ENCODE results near the gene FAM222B.

DNA sequence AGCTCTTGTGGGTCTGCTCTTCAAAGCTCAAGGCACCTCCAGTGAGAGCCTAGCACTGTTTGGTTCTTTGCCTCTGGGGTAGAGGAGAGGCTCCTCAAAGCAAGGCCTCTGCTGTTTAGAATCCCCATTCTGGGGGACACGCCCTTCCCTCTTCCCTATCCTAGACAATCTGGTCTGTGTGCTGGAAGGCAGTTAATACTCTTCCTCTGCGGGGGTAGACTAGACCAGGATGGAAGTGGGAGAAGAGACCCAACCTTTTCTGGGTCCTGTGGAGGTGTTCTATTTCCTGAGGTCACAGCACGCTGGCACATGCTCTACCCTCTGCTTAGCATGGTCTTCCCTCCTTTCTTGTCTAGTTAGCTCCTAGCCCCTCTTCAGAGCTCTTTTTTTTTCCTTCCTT, 20.0 kb upstream of the FAM222B start:
- TF ChIP-seq EZH2 (IDR thresholded peaks at IDR 0.05; ENCODE audit: low read depth, unreplicated experiment) (no peak), CREB1 (CRISPR knock-in tag; IDR thresholded peaks at IDR 0.05; ENCODE audit: low read depth) (no peak), EZH2phosphoT487 (IDR thresholded peaks at IDR 0.05; ENCODE audit: unreplicated experiment) (no peak), POLR2AphosphoS5 (IDR thresholded peaks at IDR 0.05; ENCODE audit: low read depth) (no peak), JUNB (IDR thresholded peaks at IDR 0.05; ENCODE audit: unreplicated experiment) (no peak)
- TF ChIP-seq, protein P1, sequence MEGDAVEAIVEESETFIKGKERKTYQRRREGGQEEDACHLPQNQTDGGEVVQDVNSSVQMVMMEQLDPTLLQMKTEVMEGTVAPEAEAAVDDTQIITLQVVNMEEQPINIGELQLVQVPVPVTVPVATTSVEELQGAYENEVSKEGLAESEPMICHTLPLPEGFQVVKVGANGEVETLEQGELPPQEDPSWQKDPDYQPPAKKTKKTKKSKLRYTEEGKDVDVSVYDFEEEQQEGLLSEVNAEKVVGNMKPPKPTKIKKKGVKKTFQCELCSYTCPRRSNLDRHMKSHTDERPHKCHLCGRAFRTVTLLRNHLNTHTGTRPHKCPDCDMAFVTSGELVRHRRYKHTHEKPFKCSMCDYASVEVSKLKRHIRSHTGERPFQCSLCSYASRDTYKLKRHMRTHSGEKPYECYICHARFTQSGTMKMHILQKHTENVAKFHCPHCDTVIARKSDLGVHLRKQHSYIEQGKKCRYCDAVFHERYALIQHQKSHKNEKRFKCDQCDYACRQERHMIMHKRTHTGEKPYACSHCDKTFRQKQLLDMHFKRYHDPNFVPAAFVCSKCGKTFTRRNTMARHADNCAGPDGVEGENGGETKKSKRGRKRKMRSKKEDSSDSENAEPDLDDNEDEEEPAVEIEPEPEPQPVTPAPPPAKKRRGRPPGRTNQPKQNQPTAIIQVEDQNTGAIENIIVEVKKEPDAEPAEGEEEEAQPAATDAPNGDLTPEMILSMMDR (conservative IDR thresholded peaks at IDR 0.05; ENCODE audit: low read depth in 2 of 2): no peak
- TF ChIP-seq, protein P2, sequence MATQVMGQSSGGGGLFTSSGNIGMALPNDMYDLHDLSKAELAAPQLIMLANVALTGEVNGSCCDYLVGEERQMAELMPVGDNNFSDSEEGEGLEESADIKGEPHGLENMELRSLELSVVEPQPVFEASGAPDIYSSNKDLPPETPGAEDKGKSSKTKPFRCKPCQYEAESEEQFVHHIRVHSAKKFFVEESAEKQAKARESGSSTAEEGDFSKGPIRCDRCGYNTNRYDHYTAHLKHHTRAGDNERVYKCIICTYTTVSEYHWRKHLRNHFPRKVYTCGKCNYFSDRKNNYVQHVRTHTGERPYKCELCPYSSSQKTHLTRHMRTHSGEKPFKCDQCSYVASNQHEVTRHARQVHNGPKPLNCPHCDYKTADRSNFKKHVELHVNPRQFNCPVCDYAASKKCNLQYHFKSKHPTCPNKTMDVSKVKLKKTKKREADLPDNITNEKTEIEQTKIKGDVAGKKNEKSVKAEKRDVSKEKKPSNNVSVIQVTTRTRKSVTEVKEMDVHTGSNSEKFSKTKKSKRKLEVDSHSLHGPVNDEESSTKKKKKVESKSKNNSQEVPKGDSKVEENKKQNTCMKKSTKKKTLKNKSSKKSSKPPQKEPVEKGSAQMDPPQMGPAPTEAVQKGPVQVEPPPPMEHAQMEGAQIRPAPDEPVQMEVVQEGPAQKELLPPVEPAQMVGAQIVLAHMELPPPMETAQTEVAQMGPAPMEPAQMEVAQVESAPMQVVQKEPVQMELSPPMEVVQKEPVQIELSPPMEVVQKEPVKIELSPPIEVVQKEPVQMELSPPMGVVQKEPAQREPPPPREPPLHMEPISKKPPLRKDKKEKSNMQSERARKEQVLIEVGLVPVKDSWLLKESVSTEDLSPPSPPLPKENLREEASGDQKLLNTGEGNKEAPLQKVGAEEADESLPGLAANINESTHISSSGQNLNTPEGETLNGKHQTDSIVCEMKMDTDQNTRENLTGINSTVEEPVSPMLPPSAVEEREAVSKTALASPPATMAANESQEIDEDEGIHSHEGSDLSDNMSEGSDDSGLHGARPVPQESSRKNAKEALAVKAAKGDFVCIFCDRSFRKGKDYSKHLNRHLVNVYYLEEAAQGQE (IDR thresholded peaks at IDR 0.05; ENCODE audit: unreplicated experiment): no peak
